Measurements from ENCODE around the gene LRRC37B. TPM values are rescaled to one million over a fixed set of nuclear protein-coding genes. Genes with fewer than 3 reads are reported as not detected.

LRRC37B gene
- total RNA-seq, 6 experiments from 2014 or later: 5.3 to 8.7 (median 6.6) TPM

GRCh38 chr17:32007463-32008298 is 498 bp downstream of the LRRC37B start:
- H3K9me3 Mint-ChIP-seq: no peaks in the 10 kb centered on the region
- TF ChIP-seq CTCF (IDR thresholded peaks at IDR 0.05): peak; percentile 4
- H3K27ac Mint-ChIP-seq: peak overlapping the region; percentile 70
- peaks cover 23% of the 10 kb centered on the region for H3K4me1 Mint-ChIP-seq (ENCODE audit: low read depth)
- H3K27me3 Mint-ChIP-seq (ENCODE audit: insufficient read depth): no peaks in the 10 kb centered on the region
- DNase-seq: no peak
- H3K36me3 Mint-ChIP-seq (ENCODE audit: low read depth): no peaks in the 10 kb centered on the region
- H3K4me3 Mint-ChIP-seq: peak overlapping the region; percentile 90

GRCh38 chr17:32009262-32009542 is 2.0 kb downstream of the LRRC37B start:
- H3K27ac Mint-ChIP-seq: peak overlapping the region; percentile 70; the same call in 1 of the 2 replicates
- DNase-seq: no peak
- H3K9me3 Mint-ChIP-seq: no peaks in the 10 kb centered on the region
- H3K4me1 Mint-ChIP-seq (ENCODE audit: low read depth): peaks cover 23% of the 10 kb centered on the region
- no peaks in the 10 kb centered on the region for H3K27me3 Mint-ChIP-seq (ENCODE audit: insufficient read depth)
- H3K4me3 Mint-ChIP-seq: peak overlapping the region; percentile 90
- H3K36me3 Mint-ChIP-seq (ENCODE audit: low read depth): no peaks in the 10 kb centered on the region
- no peak for TF ChIP-seq CTCF (IDR thresholded peaks at IDR 0.05)

DNA sequence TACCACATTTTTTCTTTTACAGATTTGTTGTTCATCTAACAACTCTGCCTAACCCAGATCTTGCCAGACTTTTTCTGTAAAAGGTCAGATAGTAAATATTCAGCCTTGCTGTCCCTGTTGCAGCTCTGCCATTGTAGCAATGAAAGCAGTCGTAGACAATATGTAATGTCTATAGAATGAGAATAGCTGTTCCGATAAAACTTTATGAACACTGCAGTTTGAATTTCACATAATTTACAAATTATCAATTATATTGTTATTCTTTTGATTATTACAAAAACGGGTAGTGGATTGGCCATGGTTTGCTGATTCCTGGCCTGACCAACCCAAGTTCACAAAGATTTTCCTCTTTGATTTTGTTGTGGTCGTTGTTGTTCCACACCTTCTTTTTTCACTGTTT is 2.9 kb downstream of the LRRC37B start:
- H3K4me3 Mint-ChIP-seq: no peak overlapping the region
- H3K36me3 Mint-ChIP-seq (ENCODE audit: low read depth): no peaks in the 10 kb centered on the region
- H3K27me3 Mint-ChIP-seq (ENCODE audit: insufficient read depth): no peaks in the 10 kb centered on the region
- DNase-seq: no peak
- TF ChIP-seq CTCF (IDR thresholded peaks at IDR 0.05): no peak
- no peaks in the 10 kb centered on the region for H3K9me3 Mint-ChIP-seq
- no peak overlapping the region for H3K27ac Mint-ChIP-seq
- H3K4me1 Mint-ChIP-seq (ENCODE audit: low read depth): peaks cover 23% of the 10 kb centered on the region

DNA sequence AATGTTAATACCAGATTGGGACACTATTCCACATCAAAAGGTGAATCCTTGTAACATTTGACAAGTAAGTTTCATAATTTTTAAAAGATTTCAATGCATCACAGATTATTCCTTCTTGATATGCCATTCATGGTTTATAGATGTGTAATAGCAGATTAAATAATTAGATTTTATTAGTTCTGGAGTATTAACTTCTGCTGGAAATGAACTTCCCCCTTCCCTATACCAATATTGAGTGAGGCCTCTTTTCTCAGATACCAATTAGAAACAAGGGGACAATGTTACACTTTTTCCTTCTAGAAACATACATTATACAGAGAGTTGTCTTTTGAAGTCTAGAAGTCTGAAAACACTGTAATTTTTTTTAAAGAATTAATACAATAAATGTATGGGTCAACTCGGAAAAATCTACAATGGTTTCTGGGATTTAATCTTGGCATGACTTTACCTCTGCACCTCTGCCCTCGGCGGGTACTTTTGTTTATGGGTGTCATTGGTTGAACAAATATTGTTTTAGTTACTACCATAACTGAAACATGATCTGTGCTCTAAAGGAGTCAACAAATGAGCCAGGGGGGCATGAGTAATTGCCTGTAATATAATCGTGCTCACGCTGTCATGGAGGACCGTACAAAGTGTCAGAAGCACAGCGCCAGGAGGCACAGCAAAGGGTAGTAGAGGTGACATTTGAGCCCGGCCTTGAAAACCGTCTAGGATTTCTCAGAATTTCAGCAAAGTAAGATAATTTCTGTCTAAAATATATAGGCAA is 8.2 kb downstream of the LRRC37B start:
- Mint-ChIP-seq H3K36me3 (ENCODE audit: low read depth) (no peaks in the 10 kb centered on the region), H3K9me3 (no peaks in the 10 kb centered on the region), H3K27me3 (ENCODE audit: insufficient read depth) (no peaks in the 10 kb centered on the region), H3K4me3 (no peak overlapping the region), H3K4me1 (ENCODE audit: low read depth) (peaks cover 15% of the 10 kb centered on the region; the same call in 1 of the 2 replicates), H3K27ac (no peak overlapping the region)
- DNase-seq: no peak
- no peak for TF ChIP-seq CTCF (IDR thresholded peaks at IDR 0.05)

GRCh38 chr17:32016231-32016630 is 9.0 kb downstream of the LRRC37B start:
- H3K4me1 Mint-ChIP-seq (ENCODE audit: low read depth): peaks cover 19% of the 10 kb centered on the region
- no peaks in the 10 kb centered on the region for H3K36me3 Mint-ChIP-seq (ENCODE audit: low read depth)
- no peaks in the 10 kb centered on the region for H3K27me3 Mint-ChIP-seq (ENCODE audit: insufficient read depth)
- H3K9me3 Mint-ChIP-seq: no peaks in the 10 kb centered on the region
- DNase-seq: no peak
- no peak for TF ChIP-seq CTCF (IDR thresholded peaks at IDR 0.05)
- no peak overlapping the region for H3K4me3 Mint-ChIP-seq
- no peak overlapping the region for H3K27ac Mint-ChIP-seq

All from HFFc6 (cell line).